ENCODE results near the gene ST13. TPM values are rescaled to one million over a fixed set of nuclear protein-coding genes. Genes with fewer than 3 reads are reported as not detected.

Gene ST13
- total RNA-seq, 2 experiments from 2014 or later: 121 to 223 TPM

GRCh38 chr22:40889116-40889515 is 32.7 kb upstream of the ST13 start:
- intact Hi-C loops (cut with micrococcal nuclease; ENCODE audit: unreplicated experiment): no loop called here
- BruUV-seq (replicated peaks): TSS peak; percentile 29
- no peak for DNase-seq (ENCODE audit: low spot score)
- no peak overlapping the region for H3K27ac ChIP-seq (ENCODE audit: low read depth, low read length, poor library complexity, severe bottlenecking)
- no peak overlapping the region for H3K4me3 ChIP-seq (ENCODE audit: low read depth, low read length, poor library complexity, severe bottlenecking)
- no peaks in the 10 kb centered on the region for H3K9me2 ChIP-seq (ENCODE audit: insufficient read depth, low read length)
- H3K36me3 ChIP-seq (ENCODE audit: insufficient read depth, low read length): peaks cover 66% of the 10 kb centered on the region
- TF ChIP-seq, protein P1, sequence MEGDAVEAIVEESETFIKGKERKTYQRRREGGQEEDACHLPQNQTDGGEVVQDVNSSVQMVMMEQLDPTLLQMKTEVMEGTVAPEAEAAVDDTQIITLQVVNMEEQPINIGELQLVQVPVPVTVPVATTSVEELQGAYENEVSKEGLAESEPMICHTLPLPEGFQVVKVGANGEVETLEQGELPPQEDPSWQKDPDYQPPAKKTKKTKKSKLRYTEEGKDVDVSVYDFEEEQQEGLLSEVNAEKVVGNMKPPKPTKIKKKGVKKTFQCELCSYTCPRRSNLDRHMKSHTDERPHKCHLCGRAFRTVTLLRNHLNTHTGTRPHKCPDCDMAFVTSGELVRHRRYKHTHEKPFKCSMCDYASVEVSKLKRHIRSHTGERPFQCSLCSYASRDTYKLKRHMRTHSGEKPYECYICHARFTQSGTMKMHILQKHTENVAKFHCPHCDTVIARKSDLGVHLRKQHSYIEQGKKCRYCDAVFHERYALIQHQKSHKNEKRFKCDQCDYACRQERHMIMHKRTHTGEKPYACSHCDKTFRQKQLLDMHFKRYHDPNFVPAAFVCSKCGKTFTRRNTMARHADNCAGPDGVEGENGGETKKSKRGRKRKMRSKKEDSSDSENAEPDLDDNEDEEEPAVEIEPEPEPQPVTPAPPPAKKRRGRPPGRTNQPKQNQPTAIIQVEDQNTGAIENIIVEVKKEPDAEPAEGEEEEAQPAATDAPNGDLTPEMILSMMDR (conservative IDR thresholded peaks at IDR 0.05; ENCODE audit: low read length): no peak
- no peak for TF ChIP-seq EZH2phosphoT487 (IDR thresholded peaks at IDR 0.05; ENCODE audit: borderline replicate concordance, low read depth, low read length)
- no peaks in the 10 kb centered on the region for H3K79me2 ChIP-seq (ENCODE audit: insufficient read depth, low read depth, low read length)
- H3K4me2 ChIP-seq (ENCODE audit: low read length): no peak overlapping the region
- no peaks in the 10 kb centered on the region for H3K4me1 ChIP-seq (ENCODE audit: insufficient read depth, low read length, poor library complexity, severe bottlenecking)
- H3K9me3 ChIP-seq (ENCODE audit: low read length): no peaks in the 10 kb centered on the region
- H4K20me1 ChIP-seq (ENCODE audit: insufficient read depth, low read length): no peaks in the 10 kb centered on the region
- no peak overlapping the region for H2AFZ ChIP-seq (ENCODE audit: low read length)
- POLR2A ChIA-PET: no interaction called here
- CTCF ChIA-PET (ENCODE audit: unreplicated experiment): no interaction called here

- no peaks in the 10 kb centered on the region for H3K79me2 ChIP-seq (ENCODE audit: insufficient read depth, low read depth, low read length)
- ChIA-PET POLR2A (interaction anchor here (0.7 to 1.6 kb wide), 3 partner anchors 11 to 362 kb away, joined by 3 to 7 read pairs (median 4); partner anchors contain the start of gene XPNPEP3), CTCF (ENCODE audit: unreplicated experiment) (no interaction called here)
- no peak overlapping the region for H3K27ac ChIP-seq (ENCODE audit: low read depth, low read length, poor library complexity, severe bottlenecking)
- no peaks in the 10 kb centered on the region for H3K4me1 ChIP-seq (ENCODE audit: insufficient read depth, low read length, poor library complexity, severe bottlenecking)
- TF ChIP-seq, protein P1 (conservative IDR thresholded peaks at IDR 0.05; ENCODE audit: low read length): no peak
- no peak for TF ChIP-seq EZH2phosphoT487 (IDR thresholded peaks at IDR 0.05; ENCODE audit: borderline replicate concordance, low read depth, low read length)
- H3K4me3 ChIP-seq (ENCODE audit: low read depth, low read length, poor library complexity, severe bottlenecking): no peak overlapping the region
- H3K4me2 ChIP-seq (ENCODE audit: low read length): no peak overlapping the region
- DNase-seq (ENCODE audit: low spot score): no peak
- H3K9me2 ChIP-seq (ENCODE audit: insufficient read depth, low read length): no peaks in the 10 kb centered on the region; the same call in 1 of the 2 replicates
- no peak overlapping the region for H2AFZ ChIP-seq (ENCODE audit: low read length)
- H3K9me3 ChIP-seq (ENCODE audit: low read length): no peaks in the 10 kb centered on the region
- peaks cover 43% of the 10 kb centered on the region for H3K36me3 ChIP-seq (ENCODE audit: insufficient read depth, low read length)
- H4K20me1 ChIP-seq (ENCODE audit: insufficient read depth, low read length): no peaks in the 10 kb centered on the region
- BruUV-seq (replicated peaks): no TSS peak
- intact Hi-C loops (cut with micrococcal nuclease; ENCODE audit: unreplicated experiment): no loop called here
Observed at GRCh38 chr22:40878922-40879321, 22.5 kb upstream of the ST13 start.

DNA sequence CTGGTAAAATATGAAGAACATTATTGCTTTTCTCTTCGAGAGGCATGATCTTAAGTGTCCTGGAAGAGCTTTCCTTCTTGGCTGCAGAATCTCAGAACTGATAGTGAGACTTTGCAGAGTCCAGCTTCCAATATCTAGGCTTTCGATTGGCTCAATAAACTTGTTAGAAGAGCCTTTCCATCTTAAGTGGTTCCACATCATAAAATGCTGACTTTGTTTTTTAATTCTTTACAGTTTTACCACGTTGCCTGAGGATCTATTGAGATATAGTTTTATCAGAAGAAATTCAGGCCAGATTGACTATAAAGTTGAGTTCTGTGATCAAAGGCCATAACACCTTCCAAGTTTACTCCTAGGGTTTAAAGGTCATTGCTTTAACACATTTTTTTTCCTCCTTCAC is 21.0 kb upstream of the ST13 start:
- ChIA-PET CTCF (ENCODE audit: unreplicated experiment) (no interaction called here), POLR2A (no interaction called here)
- Histone ChIP-seq H2AFZ (ENCODE audit: low read length) (no peak overlapping the region), H3K27ac (ENCODE audit: low read depth, low read length, poor library complexity, severe bottlenecking) (no peak overlapping the region), H3K9me2 (ENCODE audit: insufficient read depth, low read length) (no peaks in the 10 kb centered on the region; the same call in 1 of the 2 replicates), H4K20me1 (ENCODE audit: insufficient read depth, low read length) (no peaks in the 10 kb centered on the region), H3K4me1 (ENCODE audit: insufficient read depth, low read length, poor library complexity, severe bottlenecking) (no peaks in the 10 kb centered on the region), H3K4me3 (ENCODE audit: low read depth, low read length, poor library complexity, severe bottlenecking) (no peak overlapping the region), H3K79me2 (ENCODE audit: insufficient read depth, low read depth, low read length) (no peaks in the 10 kb centered on the region), H3K36me3 (ENCODE audit: insufficient read depth, low read length) (peaks cover 32% of the 10 kb centered on the region), H3K4me2 (ENCODE audit: low read length) (no peak overlapping the region), H3K9me3 (ENCODE audit: low read length) (no peaks in the 10 kb centered on the region)
- no TSS peak for BruUV-seq (replicated peaks)
- intact Hi-C loops (cut with micrococcal nuclease; ENCODE audit: unreplicated experiment): no loop called here
- TF ChIP-seq, protein P1 (conservative IDR thresholded peaks at IDR 0.05; ENCODE audit: low read length): no peak
- no peak for DNase-seq (ENCODE audit: low spot score)
